WTC11 (cell line): Measurements from ENCODE around the gene USB1. TPM values are rescaled to one million over a fixed set of nuclear protein-coding genes. Genes with fewer than 3 reads are reported as not detected.

Source experiments
- ATAC-seq: fragments of 200-7000 bp; cut with Tn5 transposase; 2 replicates; pipeline ENCODE4 v1.10.0; 2021; ENCODE audit warnings: mild to moderate bottlenecking, moderate library complexity
- CTCF ChIA-PET: fragments of 300-600 bp; sonication (Branson Sonifier 250); formaldehyde crosslinking; loops from one replicate; lab custom pipeline; 2021; ENCODE audit warnings: antibody characterized with exemption; lab: Charles Lee
- POLR2A ChIA-PET: fragments of 350-600 bp; sonication (Branson Sonifier 250); formaldehyde crosslinking; loops from one replicate; lab custom pipeline; 2021; ENCODE audit warnings: antibody characterized with exemption; lab: Charles Lee
- DNase-seq: peaks from one replicate; pipeline ENCODE4 v3.0.0; 2021; ENCODE audit warnings: low spot score
- H3K27ac Mint-ChIP-seq: 2 replicates; pipeline ENCODE4 v1.8.0; 2021; ENCODE audit warnings: mixed read lengths
- H3K27me3 Mint-ChIP-seq: 2 replicates; pipeline ENCODE4 v1.8.0; 2021; ENCODE audit warnings: low read depth, mild to moderate bottlenecking, moderate library complexity, mixed read lengths
- H3K36me3 Mint-ChIP-seq: 2 replicates; pipeline ENCODE4 v1.8.0; 2021; ENCODE audit warnings: mixed read lengths
- H3K4me1 Mint-ChIP-seq: 2 replicates; pipeline ENCODE4 v1.8.0; 2022; ENCODE audit warnings: mixed read lengths
- H3K4me3 Mint-ChIP-seq: 2 replicates; pipeline ENCODE4 v1.8.0; 2021; ENCODE audit warnings: mild to moderate bottlenecking, moderate library complexity, mixed read lengths
- H3K9me3 Mint-ChIP-seq: 2 replicates; pipeline ENCODE4 v1.8.0; 2021; ENCODE audit warnings: mixed read lengths
- AR ChIP-seq: fragments of 250-450 bp; sonication (Bioruptor Pico); IDR thresholded peaks from 2 replicates; pipeline ENCODE4 v1.9.0; 2021; ENCODE audit warnings: mild to moderate bottlenecking
- CREM ChIP-seq: sonication (generic); formaldehyde crosslinking; IDR thresholded peaks from 2 replicates; pipeline ENCODE4 v1.8.1; 2022; ENCODE audit warnings: mild to moderate bottlenecking, missing genetic modification reagents, moderate library complexity
- IRF1 ChIP-seq: sonication (generic); formaldehyde crosslinking; IDR thresholded peaks from 2 replicates; pipeline ENCODE4 v1.8.0; 2023; ENCODE audit warnings: missing genetic modification reagents
- JAZF1 ChIP-seq: fragments of 250-450 bp; sonication (Bioruptor Pico); IDR thresholded peaks from 2 replicates; pipeline ENCODE4 v1.9.0; 2021; ENCODE audit warnings: moderate library complexity, mild to moderate bottlenecking, inconsistent platforms
- KAT7 ChIP-seq: sonication (generic); formaldehyde crosslinking; IDR thresholded peaks from 2 replicates; pipeline ENCODE4 v1.8.1; 2023; ENCODE audit warnings: missing genetic modification reagents, mild to moderate bottlenecking, borderline replicate concordance
- MLX ChIP-seq: sonication (generic); formaldehyde crosslinking; IDR thresholded peaks from 2 replicates; pipeline ENCODE4 v1.8.1; 2023; ENCODE audit warnings: mild to moderate bottlenecking, missing genetic modification reagents, moderate library complexity
- MYBL2 ChIP-seq: sonication (generic); formaldehyde crosslinking; IDR thresholded peaks from 2 replicates; pipeline ENCODE4 v1.8.1; 2023; ENCODE audit warnings: mild to moderate bottlenecking, moderate library complexity, missing genetic modification reagents
- NFATC4 ChIP-seq: fragments of 250-450 bp; sonication (Bioruptor Pico); IDR thresholded peaks from 2 replicates; pipeline ENCODE4 v1.9.0; 2021; ENCODE audit warnings: mild to moderate bottlenecking
- PRDM15 ChIP-seq: sonication (generic); formaldehyde crosslinking; IDR thresholded peaks from 2 replicates; pipeline ENCODE4 v1.8.0; 2022; ENCODE audit warnings: missing genetic modification reagents
- PREB ChIP-seq: sonication (generic); formaldehyde crosslinking; IDR thresholded peaks from 2 replicates; pipeline ENCODE4 v1.8.1; 2022; ENCODE audit warnings: mild to moderate bottlenecking, missing genetic modification reagents, moderate library complexity, borderline replicate concordance
- SMAD3 ChIP-seq: sonication (generic); formaldehyde crosslinking; IDR thresholded peaks from 2 replicates; pipeline ENCODE4 v1.8.0; 2022; ENCODE audit warnings: missing genetic modification reagents, mild to moderate bottlenecking, borderline replicate concordance
- SP1 ChIP-seq: sonication (generic); formaldehyde crosslinking; conservative IDR thresholded peaks from 2 replicates; pipeline ENCODE4 v1.8.1; 2022; ENCODE audit warnings: missing genetic modification reagents
- ZBTB43 ChIP-seq: sonication (generic); formaldehyde crosslinking; IDR thresholded peaks from 2 replicates; pipeline ENCODE4 v1.8.1; 2023; ENCODE audit warnings: mild to moderate bottlenecking, missing genetic modification reagents
- ZNF121 ChIP-seq: sonication (generic); formaldehyde crosslinking; IDR thresholded peaks from 2 replicates; pipeline ENCODE4 v1.8.0; 2023; ENCODE audit warnings: missing genetic modification reagents
- ZNF219 ChIP-seq: sonication (generic); formaldehyde crosslinking; IDR thresholded peaks from 2 replicates; pipeline ENCODE4 v1.8.0; 2023; ENCODE audit warnings: missing genetic modification reagents, mild to moderate bottlenecking, borderline replicate concordance
- ZNF232 ChIP-seq: sonication (generic); formaldehyde crosslinking; IDR thresholded peaks from 2 replicates; pipeline ENCODE4 v1.8.0; 2022; ENCODE audit warnings: mild to moderate bottlenecking, missing genetic modification reagents
- ZNF423 ChIP-seq: fragments of 250-450 bp; sonication (Bioruptor Pico); IDR thresholded peaks from 2 replicates; pipeline ENCODE4 v2.1.2; 2022; ENCODE audit warnings: mild to moderate bottlenecking, moderate library complexity
- ZNF532 ChIP-seq: fragments of 250-450 bp; sonication (Bioruptor Pico); IDR thresholded peaks from 2 replicates; pipeline ENCODE4 v1.9.0; 2021; ENCODE audit warnings: mild to moderate bottlenecking, borderline replicate concordance
- total RNA-seq: library from RNA; stranded (reverse); gene quantifications from 3 replicates; pipeline ENCODE4 v1.2.3, GENCODE V29; 2021

The USB1 gene
- total RNA-seq, 1 experiment from 2014 or later: 67.1 TPM

- POLR2A ChIA-PET: no interaction called here
- Mint-ChIP-seq H3K9me3 (no peaks in the 10 kb centered on the region), H3K27me3 (no peaks in the 10 kb centered on the region), H3K4me3 (no peak overlapping the region), H3K36me3 (peaks cover 4% of the 10 kb centered on the region; the same call in 1 of the 2 replicates), H3K4me1 (peaks cover 28% of the 10 kb centered on the region), H3K27ac (no peak overlapping the region)
- DNase-seq (no peak), ATAC-seq (no peak)
- CTCF ChIA-PET: interaction anchor here (0.6 to 6.1 kb wide), 2 partner anchors 90 to 679 kb away, joined by 5 to 56 read pairs; no protein-coding TSS in a partner anchor
- TF ChIP-seq ZNF219 (CRISPR knock-in tag): no peak
- TF ChIP-seq ZNF232 (CRISPR knock-in tag): no peak
- TF ChIP-seq ZNF121 (CRISPR knock-in tag): no peak
- TF ChIP-seq PREB (CRISPR knock-in tag): no peak
- TF ChIP-seq SP1 (CRISPR knock-in tag): no peak
- no peak for TF ChIP-seq SMAD3
- no peak for TF ChIP-seq MYBL2 (CRISPR knock-in tag)
- no peak for TF ChIP-seq ZNF532
Observed at GRCh38 chr16:57996406-57997175, 4.6 kb upstream of the USB1 start.

GRCh38 chr16:57997176-57997527 lies 4.1 kb upstream of the USB1 start:
- no peak for DNase-seq
- ATAC-seq: no peak
- Mint-ChIP-seq H3K36me3 (peaks cover 4% of the 10 kb centered on the region; the same call in 1 of the 2 replicates), H3K27me3 (no peaks in the 10 kb centered on the region), H3K9me3 (no peaks in the 10 kb centered on the region), H3K4me3 (no peak overlapping the region), H3K27ac (no peak overlapping the region), H3K4me1 (peaks cover 33% of the 10 kb centered on the region)
- ChIA-PET POLR2A (no interaction called here), CTCF (interaction anchor here (6.1 kb wide), 1 partner anchor 91 kb away, joined by 56 read pairs; no protein-coding TSS in a partner anchor)
- no peak for TF ChIP-seq AR
- no peak for TF ChIP-seq NFATC4
- no peak for TF ChIP-seq IRF1 (CRISPR knock-in tag)
- TF ChIP-seq MLX (CRISPR knock-in tag): no peak
- no peak for TF ChIP-seq ZNF232 (CRISPR knock-in tag)
- no peak for TF ChIP-seq PRDM15 (CRISPR knock-in tag)
- no peak for TF ChIP-seq ZNF423 (CRISPR knock-in tag)
- TF ChIP-seq CREM (CRISPR knock-in tag): no peak
- no peak for TF ChIP-seq ZBTB43 (CRISPR knock-in tag)
- no peak for TF ChIP-seq JAZF1 (CRISPR knock-in tag)
- no peak for TF ChIP-seq KAT7 (CRISPR knock-in tag)
